Esophagus (tissue), 2 donors: ENCODE data around the gene MTFMT. TPM values are rescaled to one million over a fixed set of nuclear protein-coding genes. Genes with fewer than 3 reads are reported as not detected.
A peak's percentile ranks its signal among the peaks of the same experiment; 100 is the strongest.

Source experiments
- H3K27ac ChIP-seq, 2 donors: one replicate each; pipeline ENCODE4 v1.5.1; 2013; ENCODE audit warnings: low read depth in 2 of 2, mild to moderate bottlenecking in 2 of 2, inconsistent platforms in 1 of 2, low read length in 1 of 2, moderate library complexity in 1 of 2
- H3K27me3 ChIP-seq, 2 donors: one replicate each; pipeline ENCODE4 v1.6.1; 2013; ENCODE audit warnings: low read length in 2 of 2, control low read depth in 1 of 2, mild to moderate bottlenecking in 1 of 2; ENCODE audit not compliant: insufficient read depth in 2 of 2, control insufficient read depth in 1 of 2
- H3K36me3 ChIP-seq, 2 donors: one replicate each; pipeline ENCODE4 v1.6.1; 2013; ENCODE audit warnings: low read length in 1 of 2; ENCODE audit not compliant: control insufficient read depth in 2 of 2, insufficient read depth in 2 of 2
- H3K4me1 ChIP-seq, 2 donors: one replicate each; pipeline ENCODE4 v1.6.1; 2013; ENCODE audit warnings: low read length in 1 of 2; ENCODE audit not compliant: control insufficient read depth in 2 of 2, insufficient read depth in 2 of 2
- H3K4me3 ChIP-seq, 2 donors: one replicate each; pipeline ENCODE4 v1.5.1; 2013; ENCODE audit warnings: low read length in 2 of 2, mild to moderate bottlenecking in 2 of 2, low read depth in 1 of 2, moderate library complexity in 1 of 2
- H3K9me3 ChIP-seq, 2 donors: one replicate each; pipeline ENCODE4 v1.6.1; 2013; ENCODE audit warnings: mild to moderate bottlenecking in 2 of 2, low read depth in 1 of 2, low read length in 1 of 2, moderate library complexity in 1 of 2; ENCODE audit not compliant: control insufficient read depth in 2 of 2, insufficient read depth in 1 of 2
- WGBS, 2 donors: extraction: QIAGEN DNeasy Blood & Tissue Kit; methylation state at CpG; one replicate each; pipeline ENCODE4 v1.1.7; 2013; 5-methylcytosine and 5-hydroxymethylcytosine counted together
- polyA plus RNA-seq, 2 donors: library from polyadenylated mRNA; stranded (reverse); fragments of 200-250 nt; gene quantifications; one replicate each; pipeline ENCODE4 v1.2.3, GENCODE V29; 2013
- donor health status: healthy with polysubstance abuse.
- donor health status: Bipolar disorder and iron deficiency.

The MTFMT gene
- polyA plus RNA-seq, 2 donors = 3.1 to 6.9 TPM

- H3K27ac ChIP-seq = peak overlapping the region in 1 of 2 donors; percentile 6
Observed at GRCh38 chr15:65062061-65062460, 32.6 kb upstream of the MTFMT start.

GRCh38 chr15:65060641-65061397 lies 31.4 kb upstream of the MTFMT start:
- Histone ChIP-seq H3K27me3 (no peaks in the 10 kb centered on the region), H3K4me1 (no peaks in the 10 kb centered on the region), H3K27ac (peak overlapping the region; percentile 13 to 58), H3K36me3 (peaks cover 0 to 3% of the 10 kb centered on the region in 2 donors), H3K4me3 (no peak overlapping the region), H3K9me3 (no peaks in the 10 kb centered on the region)
- WGBS, 2 donors = 78 to 80% methylated on average over 6 of the region's 6 CpGs

More at GRCh38 chr15:65062061-65062460, 32.6 kb upstream of the MTFMT start:
- WGBS, 2 donors = 73 to 77% methylated on average over 5 of the region's 5 CpGs
- Histone ChIP-seq H3K9me3 (no peaks in the 10 kb centered on the region), H3K4me3 (no peak overlapping the region), H3K4me1 (no peaks in the 10 kb centered on the region), H3K36me3 (peaks cover 0 to 3% of the 10 kb centered on the region in 2 donors), H3K27me3 (no peaks in the 10 kb centered on the region)

GRCh38 chr15:65059931-65060596 lies 30.6 kb upstream of the MTFMT start:
- no peaks in the 10 kb centered on the region for H3K9me3 ChIP-seq
- no peaks in the 10 kb centered on the region for H3K27me3 ChIP-seq
- H3K4me1 ChIP-seq = no peaks in the 10 kb centered on the region
- peak overlapping the region in 1 of 2 donors; percentile 58 for H3K27ac ChIP-seq
- peaks cover 0 to 3% of the 10 kb centered on the region in 2 donors for H3K36me3 ChIP-seq
- H3K4me3 ChIP-seq = no peak overlapping the region
- 76 to 82% methylated on average over 4 of the region's 4 CpGs for WGBS, 2 donors

GRCh38 chr15:65059369-65059750 lies 29.9 kb upstream of the MTFMT start:
- Histone ChIP-seq H3K36me3 (peaks cover 0 to 3% of the 10 kb centered on the region in 2 donors), H3K9me3 (peaks cover 0 to 3% of the 10 kb centered on the region in 2 donors), H3K4me3 (no peak overlapping the region), H3K27me3 (no peaks in the 10 kb centered on the region), H3K4me1 (peaks cover 0 to 6% of the 10 kb centered on the region in 2 donors), H3K27ac (peak overlapping the region; percentile 12 to 61)
- WGBS, 2 donors = 77 to 79% methylated on average over 3 of the region's 3 CpGs

GRCh38 chr15:65058394-65059368 lies 29.2 kb upstream of the MTFMT start:
- 80 to 86% methylated on average over 16 of the region's 16 CpGs for WGBS, 2 donors
- H3K27me3 ChIP-seq = no peaks in the 10 kb centered on the region
- peaks cover 0 to 7% of the 10 kb centered on the region in 2 donors for H3K4me1 ChIP-seq
- peaks cover 0 to 3% of the 10 kb centered on the region in 2 donors for H3K36me3 ChIP-seq
- peak overlapping the region in 1 of 2 donors; percentile 61 for H3K27ac ChIP-seq
- H3K9me3 ChIP-seq = peaks cover 0 to 3% of the 10 kb centered on the region in 2 donors
- no peak overlapping the region for H3K4me3 ChIP-seq

GRCh38 chr15:65057549-65057940 lies 28.1 kb upstream of the MTFMT start:
- peak overlapping the region in 1 of 2 donors; percentile 13 for H3K27ac ChIP-seq
- H3K4me1 ChIP-seq = peaks cover 0 to 7% of the 10 kb centered on the region in 2 donors
- H3K36me3 ChIP-seq = peaks cover 0 to 3% of the 10 kb centered on the region in 2 donors
- H3K27me3 ChIP-seq = no peaks in the 10 kb centered on the region
- 84 to 90% methylated on average over 8 of the region's 8 CpGs for WGBS, 2 donors
- H3K9me3 ChIP-seq = peaks cover 0 to 3% of the 10 kb centered on the region in 2 donors
- H3K4me3 ChIP-seq = no peak overlapping the region

GRCh38 chr15:65056868-65057548 lies 27.6 kb upstream of the MTFMT start:
- no peak overlapping the region for H3K27ac ChIP-seq
- peaks cover 0 to 3% of the 10 kb centered on the region in 2 donors for H3K9me3 ChIP-seq
- peaks cover 0 to 3% of the 10 kb centered on the region in 2 donors for H3K36me3 ChIP-seq
- no peaks in the 10 kb centered on the region for H3K27me3 ChIP-seq
- no peak overlapping the region for H3K4me3 ChIP-seq
- 67 to 75% methylated on average over 8 of the region's 8 CpGs for WGBS, 2 donors
- H3K4me1 ChIP-seq = peaks cover 0 to 7% of the 10 kb centered on the region in 2 donors

GRCh38 chr15:65056106-65056505 lies 26.7 kb upstream of the MTFMT start:
- peaks cover 0 to 3% of the 10 kb centered on the region in 2 donors for H3K36me3 ChIP-seq
- no peaks in the 10 kb centered on the region for H3K27me3 ChIP-seq
- peaks cover 0 to 3% of the 10 kb centered on the region in 2 donors for H3K9me3 ChIP-seq
- 81 to 84% methylated on average over 9 of the region's 9 CpGs for WGBS, 2 donors
- peaks cover 0 to 7% of the 10 kb centered on the region in 2 donors for H3K4me1 ChIP-seq
- no peak overlapping the region for H3K4me3 ChIP-seq
- H3K27ac ChIP-seq = peak overlapping the region; percentile 2 to 68
